Large intestine (tissue), 3 donors: ENCODE measurements around the gene SPATA9. TPM values are rescaled to one million over a fixed set of nuclear protein-coding genes. Genes with fewer than 3 reads are reported as not detected.
A peak's percentile ranks its signal among the peaks of the same experiment; 100 is the strongest.

Source experiments
- DNase-seq, 2 donors: peaks; one replicate each; pipeline versions ENCODE4 v3.0.0 to v3.0.0-alpha.2; 2013
- H3K27ac ChIP-seq: one replicate; pipeline ENCODE4 v1.5.1; 2013; ENCODE audit warnings: low read length
- H3K27me3 ChIP-seq: 2 replicates; pipeline ENCODE4 v1.6.1; 2013; ENCODE audit warnings: low read length; ENCODE audit not compliant: control insufficient read depth, insufficient read depth
- H3K36me3 ChIP-seq: 2 replicates; pipeline ENCODE4 v1.6.1; 2013; ENCODE audit warnings: low read length; ENCODE audit not compliant: control insufficient read depth, insufficient read depth
- H3K4me1 ChIP-seq: one replicate; pipeline ENCODE4 v1.6.1; 2013; ENCODE audit warnings: low read length; ENCODE audit not compliant: control insufficient read depth, insufficient read depth
- H3K4me3 ChIP-seq: one replicate; pipeline ENCODE4 v1.5.1; 2013; ENCODE audit warnings: low read length
- H3K9me3 ChIP-seq: one replicate; pipeline ENCODE4 v1.6.1; 2013; ENCODE audit warnings: mild to moderate bottlenecking, low read depth, low read length, moderate library complexity; ENCODE audit not compliant: control insufficient read depth
- WGBS: methylation state at CpG from one replicate; pipeline ENCODE4 v1.1.5; 2013; ENCODE audit warnings: low lambda C conversion rate; ENCODE audit not compliant: insufficient coverage; 5-methylcytosine and 5-hydroxymethylcytosine counted together
- polyA plus RNA-seq: library from polyadenylated mRNA; unstranded; fragments of 120-200 nt; gene quantifications from one replicate; pipeline ENCODE4 v1.2.1, GENCODE V29; 2013

SPATA9 gene
- polyA plus RNA-seq, 1 donor: 1.1 TPM

DNA sequence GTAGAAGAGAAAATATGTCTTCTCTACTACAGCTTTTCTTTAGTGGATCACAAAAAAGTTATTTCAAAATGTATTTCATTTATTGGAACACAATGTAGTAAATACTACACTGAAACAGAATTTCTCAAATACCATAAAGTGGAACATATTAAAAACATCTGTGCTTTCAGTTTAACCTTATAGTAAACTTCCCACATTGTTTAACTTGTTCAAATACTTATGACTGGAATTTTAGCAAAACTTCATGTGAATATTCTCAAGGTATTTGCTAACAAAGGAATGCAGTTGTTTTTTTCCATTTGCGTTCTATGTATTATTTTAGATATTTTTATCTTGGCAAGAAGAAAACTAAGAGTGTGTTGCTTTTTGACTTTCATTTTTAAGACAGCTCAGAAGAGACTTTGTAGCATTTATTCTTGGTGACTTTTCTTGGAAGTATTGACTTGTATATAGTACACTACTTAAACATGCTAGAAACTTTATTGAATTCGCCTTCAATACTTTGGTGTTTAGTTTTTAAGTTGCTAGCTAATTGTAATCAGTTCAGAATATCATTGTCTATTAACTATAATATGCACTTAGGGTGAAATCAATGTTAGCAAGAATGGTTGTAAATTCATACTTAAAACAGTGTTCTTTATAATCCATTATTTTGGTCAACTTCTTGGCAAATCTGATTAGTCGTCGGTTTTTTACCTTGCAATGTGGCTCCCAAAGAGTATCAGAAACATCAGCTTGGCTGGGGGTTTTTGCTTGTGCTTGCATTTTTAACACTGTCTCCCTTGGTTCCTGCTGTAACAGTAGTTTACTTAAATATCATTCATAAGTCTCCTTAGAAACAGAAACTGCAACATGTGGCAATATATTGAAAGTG lies 43.4 kb upstream of the SPATA9 start:
- no peaks in the 10 kb centered on the region for H3K27me3 ChIP-seq
- H3K4me1 ChIP-seq: peaks cover 16% of the 10 kb centered on the region
- DNase-seq: no peak
- WGBS: 74% methylated on average over 2 of the region's 4 CpGs
- H3K27ac ChIP-seq: no peak overlapping the region
- no peaks in the 10 kb centered on the region for H3K9me3 ChIP-seq
- no peaks in the 10 kb centered on the region for H3K36me3 ChIP-seq
- H3K4me3 ChIP-seq: no peak overlapping the region

DNA sequence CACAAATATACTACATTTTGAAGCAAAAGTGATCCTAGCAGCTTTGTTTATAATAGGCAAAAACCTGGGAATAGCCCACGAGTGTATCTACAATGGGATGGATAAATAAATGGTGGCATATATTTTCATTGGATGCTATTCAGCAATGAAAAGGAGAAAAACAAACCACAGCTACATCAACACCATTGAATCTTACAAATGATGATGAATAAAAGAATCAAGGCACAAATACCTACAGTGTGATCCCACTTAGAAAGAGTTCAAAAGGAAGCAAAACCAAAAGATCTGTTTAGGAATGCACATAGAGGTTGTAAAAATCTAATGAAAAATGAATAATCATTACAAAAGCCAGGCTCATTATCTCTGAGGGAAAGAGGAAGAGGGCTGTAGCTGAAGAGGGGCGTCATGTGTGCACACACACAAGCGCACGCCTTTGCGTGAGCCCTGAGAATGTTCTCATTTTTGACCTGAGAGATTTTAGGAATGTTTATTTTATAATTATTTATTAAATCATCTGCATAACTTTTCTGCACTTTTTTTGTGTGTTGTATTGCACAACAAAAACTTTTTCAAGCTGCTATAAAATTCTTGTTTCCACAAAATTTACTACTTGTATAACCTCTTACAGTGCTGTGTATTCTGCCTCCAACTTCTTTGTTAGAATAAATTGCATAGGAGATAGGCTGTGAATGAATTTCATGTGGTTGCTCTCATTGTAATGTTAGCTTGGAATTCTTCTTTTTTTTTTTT lies 42.5 kb upstream of the SPATA9 start:
- Histone ChIP-seq H3K4me3 (no peak overlapping the region), H3K36me3 (no peaks in the 10 kb centered on the region), H3K27me3 (no peaks in the 10 kb centered on the region), H3K27ac (no peak overlapping the region), H3K4me1 (peaks cover 16% of the 10 kb centered on the region), H3K9me3 (no peaks in the 10 kb centered on the region)
- no CpG with 5 or more reads among the region's 5 CpGs for WGBS
- no peak for DNase-seq

- DNase-seq: no peak
- Histone ChIP-seq H3K27ac (no peak overlapping the region), H3K36me3 (no peaks in the 10 kb centered on the region), H3K27me3 (no peaks in the 10 kb centered on the region), H3K4me1 (peaks cover 16% of the 10 kb centered on the region), H3K9me3 (no peaks in the 10 kb centered on the region), H3K4me3 (no peak overlapping the region)
- WGBS: 85% methylated on average over 3 of the region's 5 CpGs
These were observed 41.0 kb upstream of the SPATA9 start for GRCh38 chr5:95723632-95724369.

- Histone ChIP-seq H3K27ac (no peak overlapping the region), H3K4me3 (no peak overlapping the region), H3K9me3 (peaks cover 5% of the 10 kb centered on the region), H3K4me1 (no peaks in the 10 kb centered on the region), H3K27me3 (no peaks in the 10 kb centered on the region), H3K36me3 (no peaks in the 10 kb centered on the region)
- 100% methylated on average over 1 of the region's 1 CpG for WGBS
- DNase-seq: no peak
These were observed 38.9 kb upstream of the SPATA9 start for GRCh38 chr5:95721582-95722295.

DNA sequence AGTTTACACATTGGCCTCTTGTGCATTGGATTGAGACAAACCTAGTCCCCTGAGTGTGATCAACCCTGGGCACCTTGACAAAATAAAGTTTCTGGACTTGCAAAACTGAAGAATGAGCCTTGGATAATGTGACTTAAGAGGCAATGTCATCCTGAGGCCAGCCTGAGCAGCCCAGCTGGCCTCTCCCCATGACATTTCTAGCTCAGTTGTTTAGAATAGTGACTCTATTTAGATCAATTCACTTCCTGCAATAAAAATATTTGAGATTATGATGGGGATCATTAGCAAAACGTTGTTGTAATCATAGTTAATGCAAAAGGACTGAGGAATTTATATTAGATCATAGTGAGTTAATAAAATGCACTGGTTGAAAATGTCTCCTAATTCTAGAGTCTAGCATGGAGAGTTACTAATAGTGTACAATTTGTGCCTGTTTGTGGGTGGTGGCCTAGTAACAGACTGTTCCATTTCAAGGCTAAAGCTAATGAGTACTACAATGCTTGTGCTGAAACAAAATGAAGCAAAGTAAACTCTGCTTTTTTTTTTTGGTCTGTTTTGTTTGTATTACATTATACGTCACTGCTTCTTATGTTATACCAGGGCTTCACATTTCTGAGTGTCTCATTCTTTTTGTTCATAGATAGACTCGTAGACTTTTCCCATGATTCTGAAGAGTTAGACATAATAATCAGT lies 37.4 kb upstream of the SPATA9 start:
- Histone ChIP-seq H3K4me1 (no peaks in the 10 kb centered on the region), H3K27ac (no peak overlapping the region), H3K36me3 (no peaks in the 10 kb centered on the region), H3K9me3 (peaks cover 6% of the 10 kb centered on the region), H3K27me3 (no peaks in the 10 kb centered on the region), H3K4me3 (no peak overlapping the region)
- 84% methylated on average over 2 of the region's 3 CpGs for WGBS
- peak in 1 of 2 donors; percentile 40 for DNase-seq

GRCh38 chr5:95718738-95719137 lies 35.9 kb upstream of the SPATA9 start:
- WGBS: 67% methylated on average over 1 of the region's 2 CpGs
- H3K4me1 ChIP-seq: no peaks in the 10 kb centered on the region
- DNase-seq: no peak
- no peaks in the 10 kb centered on the region for H3K36me3 ChIP-seq
- no peak overlapping the region for H3K4me3 ChIP-seq
- H3K27me3 ChIP-seq: no peaks in the 10 kb centered on the region
- H3K9me3 ChIP-seq: peaks cover 6% of the 10 kb centered on the region
- no peak overlapping the region for H3K27ac ChIP-seq

DNA sequence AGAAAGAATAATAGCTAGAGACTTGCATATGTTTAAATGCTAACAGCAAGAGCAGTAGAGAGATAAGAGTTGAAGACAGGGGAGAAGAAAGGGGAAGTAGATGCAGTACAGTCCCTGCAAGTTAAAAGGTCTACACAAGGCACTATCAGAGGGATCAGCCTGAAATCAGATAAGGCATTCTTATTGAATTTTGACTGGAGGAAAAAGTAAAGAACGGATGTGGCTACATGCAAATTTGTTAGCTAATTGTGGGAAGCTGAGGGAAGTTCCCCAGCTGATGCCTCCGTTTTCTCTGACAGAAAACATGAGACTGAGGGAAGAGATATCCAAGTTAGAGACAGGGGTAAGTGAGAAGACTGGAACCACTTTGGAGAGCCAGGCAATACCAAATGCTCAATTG lies 35.4 kb upstream of the SPATA9 start:
- no peaks in the 10 kb centered on the region for H3K36me3 ChIP-seq
- no peaks in the 10 kb centered on the region for H3K27me3 ChIP-seq
- no peak overlapping the region for H3K4me3 ChIP-seq
- WGBS: 100% methylated on average over 1 of the region's 2 CpGs
- peaks cover 6% of the 10 kb centered on the region for H3K9me3 ChIP-seq
- DNase-seq: no peak
- no peak overlapping the region for H3K27ac ChIP-seq
- H3K4me1 ChIP-seq: no peaks in the 10 kb centered on the region

- Histone ChIP-seq H3K9me3 (peaks cover 6% of the 10 kb centered on the region), H3K27me3 (no peaks in the 10 kb centered on the region), H3K4me1 (peaks cover 5% of the 10 kb centered on the region), H3K36me3 (no peaks in the 10 kb centered on the region), H3K4me3 (no peak overlapping the region), H3K27ac (no peak overlapping the region)
- 100% methylated on average over 1 of the region's 2 CpGs for WGBS
- no peak for DNase-seq
These were observed 34.6 kb upstream of the SPATA9 start for GRCh38 chr5:95717439-95717838.

GRCh38 chr5:95715799-95716461 lies 33.1 kb upstream of the SPATA9 start:
- WGBS: no CpG with 5 or more reads among the region's 5 CpGs
- DNase-seq: no peak
- Histone ChIP-seq H3K36me3 (no peaks in the 10 kb centered on the region), H3K27ac (no peak overlapping the region), H3K9me3 (peaks cover 6% of the 10 kb centered on the region), H3K4me1 (peaks cover 16% of the 10 kb centered on the region), H3K27me3 (no peaks in the 10 kb centered on the region), H3K4me3 (no peak overlapping the region)
